GM23248 (cell line): ENCODE measurements around the gene CPT1C. TPM values are rescaled to one million over a fixed set of nuclear protein-coding genes. Genes with fewer than 3 reads are reported as not detected.

Experiments
- DNase-seq: peaks from one replicate; pipeline ENCODE4 v3.0.0-alpha.2; 2015
- H2AFZ ChIP-seq: fragments of 200-600 bp; sonication (generic); 2 replicates; pipeline ENCODE4 v1.6.1; 2016; ENCODE audit warnings: antibody characterized with exemption
- H3F3A ChIP-seq: fragments of 200-600 bp; sonication (generic); 2 replicates; pipeline ENCODE4 v1.6.1; 2016; ENCODE audit warnings: mild to moderate bottlenecking, antibody characterized with exemption, mixed run types; ENCODE audit not compliant: insufficient read depth
- H3K27ac ChIP-seq: fragments of 200-600 bp; sonication (generic); 2 replicates; pipeline ENCODE4 v1.5.1; 2016; ENCODE audit warnings: mild to moderate bottlenecking
- H3K27me3 ChIP-seq: fragments of 200-600 bp; sonication (generic); replicated peaks from 2 replicates; pipeline ENCODE4 v1.6.1; 2016; ENCODE audit warnings: mild to moderate bottlenecking; ENCODE audit not compliant: insufficient read depth
- H3K36me3 ChIP-seq: fragments of 200-600 bp; sonication (generic); 2 replicates; pipeline ENCODE4 v1.6.1; 2016; ENCODE audit warnings: low read depth, mild to moderate bottlenecking
- H3K4me1 ChIP-seq: fragments of 200-600 bp; sonication (generic); 2 replicates; pipeline ENCODE4 v1.6.1; 2016; ENCODE audit warnings: mild to moderate bottlenecking; ENCODE audit not compliant: insufficient read depth
- H3K4me2 ChIP-seq: fragments of 200-600 bp; sonication (generic); one replicate; pipeline ENCODE4 v1.6.1; 2016; ENCODE audit warnings: mild to moderate bottlenecking; ENCODE audit not compliant: unreplicated experiment
- H3K4me3 ChIP-seq: fragments of 200-600 bp; sonication (generic); 2 replicates; pipeline ENCODE4 v1.5.1; 2016; ENCODE audit warnings: mild to moderate bottlenecking
- H3K79me2 ChIP-seq: fragments of 200-600 bp; sonication (generic); 2 replicates; pipeline ENCODE4 v1.6.1; 2016; ENCODE audit warnings: mild to moderate bottlenecking; ENCODE audit not compliant: insufficient read depth
- H3K9ac ChIP-seq: fragments of 200-600 bp; sonication (generic); 2 replicates; pipeline ENCODE4 v1.6.1; 2016; ENCODE audit warnings: mild to moderate bottlenecking
- H3K9me2 ChIP-seq: fragments of 200-600 bp; sonication (generic); 2 replicates; pipeline ENCODE4 v1.6.1; 2016; ENCODE audit warnings: mixed run types, mild to moderate bottlenecking, moderate library complexity; ENCODE audit not compliant: insufficient read depth
- H3K9me3 ChIP-seq: fragments of 200-600 bp; sonication (generic); one replicate; pipeline ENCODE4 v1.6.1; 2017; ENCODE audit warnings: low read depth
- H4K20me1 ChIP-seq: fragments of 200-600 bp; sonication (generic); 2 replicates; pipeline ENCODE4 v1.6.0; 2016; ENCODE audit not compliant: insufficient read depth
- EZH2 ChIP-seq: fragments of 200-600 bp; sonication (generic); IDR thresholded peaks from 2 replicates; pipeline ENCODE4 v1.6.1; 2018; ENCODE audit warnings: antibody characterized with exemption, mild to moderate bottlenecking; ENCODE audit not compliant: insufficient read depth, poor library complexity, severe bottlenecking
- EZH2phosphoT487 ChIP-seq: fragments of 200-600 bp; sonication (generic); IDR thresholded peaks from 2 replicates; pipeline ENCODE4 v1.6.1; 2018; ENCODE audit warnings: antibody characterized with exemption, moderate library complexity, mild to moderate bottlenecking, low read depth; ENCODE audit not compliant: insufficient read depth
- WGBS, 2 experiments: methylation state at CpG; one replicate each; pipeline ENCODE4 v1.1.6; 2015 to 2017; ENCODE audit warnings: low lambda C conversion rate in 2 of 2, low coverage in 1 of 2; ENCODE audit errors: missing lambda C conversion rate in 2 of 2; 5-methylcytosine and 5-hydroxymethylcytosine counted together
- in situ Hi-C: fragments of 300-500 bp; cut with MboI; formaldehyde crosslinking; loops from 2 replicates; pipeline ENCODE4 v1.15.0; 2020
- polyA plus RNA-seq: library from polyadenylated mRNA; unstranded; fragments of >200 nt; fragmentation: Nextera tagmentation; extraction: Ambion mirVana; gene quantifications from 2 replicates; pipeline ENCODE4 v1.2.1, GENCODE V29; 2016
- total RNA-seq: library from RNA; depleted of rRNA; stranded (reverse); fragments of >200 nt; shearing (Covaris generic); gene quantifications from 2 replicates; pipeline ENCODE4 v1.2.3, GENCODE V29; 2014

CPT1C gene
- total and polyA plus RNA-seq, 2 experiments from 2014 or later: 11.7 to 14.3 TPM

- H3K4me2 ChIP-seq: no peak overlapping the region
- H3K4me3 ChIP-seq: no peak overlapping the region
- no peaks in the 10 kb centered on the region for H3K27me3 ChIP-seq
- no peaks in the 10 kb centered on the region for H3K36me3 ChIP-seq
- H3F3A ChIP-seq: no peaks in the 10 kb centered on the region
- H4K20me1 ChIP-seq: no peaks in the 10 kb centered on the region
- TF ChIP-seq EZH2phosphoT487: no peak
- TF ChIP-seq EZH2: no peak
- no peak for DNase-seq
- H2AFZ ChIP-seq: no peak overlapping the region
- in situ Hi-C loops: no loop called here
- no peaks in the 10 kb centered on the region for H3K9me3 ChIP-seq
- H3K27ac ChIP-seq: no peak overlapping the region
- 91 to 97% methylated on average over 5 of the region's 5 CpGs for WGBS, 2 experiments
- no peak overlapping the region for H3K9ac ChIP-seq
- H3K9me2 ChIP-seq: no peaks in the 10 kb centered on the region
- H3K79me2 ChIP-seq: no peaks in the 10 kb centered on the region
- H3K4me1 ChIP-seq: no peaks in the 10 kb centered on the region
Observed at GRCh38 chr19:49699364-49699763, 8.4 kb downstream of the CPT1C start.

- Histone ChIP-seq H3K9me3 (no peaks in the 10 kb centered on the region), H2AFZ (no peak overlapping the region), H3K27ac (no peak overlapping the region), H3K9me2 (no peaks in the 10 kb centered on the region), H3K4me2 (no peak overlapping the region), H3K79me2 (no peaks in the 10 kb centered on the region), H3K4me3 (no peak overlapping the region), H3K4me1 (no peaks in the 10 kb centered on the region), H4K20me1 (no peaks in the 10 kb centered on the region), H3K27me3 (no peaks in the 10 kb centered on the region), H3F3A (no peaks in the 10 kb centered on the region), H3K36me3 (no peaks in the 10 kb centered on the region), H3K9ac (no peak overlapping the region)
- no peak for DNase-seq
- TF ChIP-seq EZH2phosphoT487: no peak
- TF ChIP-seq EZH2: no peak
- in situ Hi-C loops: no loop called here
- 61 to 66% methylated on average over 11 of the region's 11 CpGs for WGBS, 2 experiments
Observed at GRCh38 chr19:49700563-49700962, 9.6 kb downstream of the CPT1C start.

GRCh38 chr19:49701271-49701786 lies 10.4 kb downstream of the CPT1C start:
- Histone ChIP-seq H3K27me3 (no peaks in the 10 kb centered on the region), H3K4me3 (no peak overlapping the region), H3K36me3 (no peaks in the 10 kb centered on the region), H3K4me1 (no peaks in the 10 kb centered on the region), H3K27ac (no peak overlapping the region), H2AFZ (no peak overlapping the region), H3F3A (no peaks in the 10 kb centered on the region), H3K9ac (no peak overlapping the region), H3K9me2 (no peaks in the 10 kb centered on the region), H3K9me3 (no peaks in the 10 kb centered on the region), H4K20me1 (no peaks in the 10 kb centered on the region), H3K79me2 (no peaks in the 10 kb centered on the region), H3K4me2 (no peak overlapping the region)
- TF ChIP-seq EZH2phosphoT487 (no peak), EZH2 (no peak)
- 73 to 80% methylated on average over 6 to 40 of the region's 40 CpGs for WGBS, 2 experiments
- in situ Hi-C loops: no loop called here
- DNase-seq: no peak

GRCh38 chr19:49704888-49705642 lies 14.1 kb downstream of the CPT1C start:
- no peaks in the 10 kb centered on the region for H4K20me1 ChIP-seq
- H3K27ac ChIP-seq: no peak overlapping the region
- no peaks in the 10 kb centered on the region for H3K4me1 ChIP-seq
- no peak overlapping the region for H2AFZ ChIP-seq
- 89 to 90% methylated on average over 20 to 22 of the region's 22 CpGs for WGBS, 2 experiments
- no peak for DNase-seq
- H3F3A ChIP-seq: no peaks in the 10 kb centered on the region
- in situ Hi-C loops: no loop called here
- no peak overlapping the region for H3K4me2 ChIP-seq
- H3K9ac ChIP-seq: no peak overlapping the region
- no peaks in the 10 kb centered on the region for H3K9me3 ChIP-seq
- TF ChIP-seq EZH2phosphoT487 (no peak), EZH2 (no peak)
- no peaks in the 10 kb centered on the region for H3K9me2 ChIP-seq
- no peaks in the 10 kb centered on the region for H3K79me2 ChIP-seq
- no peaks in the 10 kb centered on the region for H3K36me3 ChIP-seq
- H3K4me3 ChIP-seq: no peak overlapping the region
- no peaks in the 10 kb centered on the region for H3K27me3 ChIP-seq
